Mesothelial cell of epicardium (in vitro differentiated cells): Measurements from ENCODE around the gene TANK. TPM values are rescaled to one million over a fixed set of nuclear protein-coding genes. Genes with fewer than 3 reads are reported as not detected.

ENCODE experiments used
- DNase-seq, 2 experiments: peaks; one replicate each; pipeline ENCODE4 v3.0.0; 2021; ENCODE audit warnings: low spot score in 2 of 2; ENCODE audit not compliant: unreplicated experiment in 2 of 2
- H3K27ac Mint-ChIP-seq: 2 replicates; pipeline ENCODE4 v1.8.0; 2021; ENCODE audit warnings: mixed read lengths
- H3K27me3 Mint-ChIP-seq: 2 replicates; pipeline ENCODE4 v1.8.0; 2021; ENCODE audit warnings: low read depth, mixed read lengths
- H3K36me3 Mint-ChIP-seq: 2 replicates; pipeline ENCODE4 v1.8.0; 2021; ENCODE audit warnings: mixed read lengths
- H3K4me1 Mint-ChIP-seq: 2 replicates; pipeline ENCODE4 v1.8.0; 2021; ENCODE audit warnings: mixed read lengths
- H3K4me3 Mint-ChIP-seq: 2 replicates; pipeline ENCODE4 v1.8.0; 2021; ENCODE audit warnings: mild to moderate bottlenecking, moderate library complexity, mixed read lengths
- H3K9me3 Mint-ChIP-seq: 2 replicates; pipeline ENCODE4 v1.8.0; 2021; ENCODE audit warnings: mixed read lengths
- CTCF ChIP-seq: fragments of 200-600 bp; sonication (generic); IDR thresholded peaks from one replicate; pipeline ENCODE4 v1.5.0; 2021; ENCODE audit warnings: antibody characterized with exemption; ENCODE audit not compliant: unreplicated experiment
- total RNA-seq: library from RNA; stranded (reverse); gene quantifications from 3 replicates; pipeline ENCODE4 v1.2.1, GENCODE V29; 2021

Gene TANK
- total RNA-seq, 1 donor from 2014 or later: 59.0 TPM

GRCh38 chr2:161165266-161165665 is 5.0 kb downstream of the TANK start:
- H3K27ac Mint-ChIP-seq: no peak overlapping the region
- H3K4me3 Mint-ChIP-seq: no peak overlapping the region

GRCh38 chr2:161165811-161166210 is 5.6 kb downstream of the TANK start:
- DNase-seq: no peak
- peaks cover 26% of the 10 kb centered on the region for H3K4me1 Mint-ChIP-seq
- H3K27ac Mint-ChIP-seq: no peak overlapping the region
- no peaks in the 10 kb centered on the region for H3K27me3 Mint-ChIP-seq
- H3K36me3 Mint-ChIP-seq: peaks cover 11% of the 10 kb centered on the region
- no peak for TF ChIP-seq CTCF
- H3K4me3 Mint-ChIP-seq: no peak overlapping the region
- H3K9me3 Mint-ChIP-seq: no peaks in the 10 kb centered on the region

More at GRCh38 chr2:161165266-161165665, 5.0 kb downstream of the TANK start:
- Mint-ChIP-seq H3K4me1 (peaks cover 24% of the 10 kb centered on the region), H3K27me3 (no peaks in the 10 kb centered on the region), H3K9me3 (no peaks in the 10 kb centered on the region), H3K36me3 (peaks cover 11% of the 10 kb centered on the region)
- no peak for TF ChIP-seq CTCF
- DNase-seq: no peak

GRCh38 chr2:161166538-161167409 is 6.5 kb downstream of the TANK start:
- Mint-ChIP-seq H3K36me3 (peaks cover 13% of the 10 kb centered on the region), H3K9me3 (no peaks in the 10 kb centered on the region), H3K27me3 (no peaks in the 10 kb centered on the region), H3K27ac (no peak overlapping the region), H3K4me3 (no peak overlapping the region), H3K4me1 (peaks cover 23% of the 10 kb centered on the region)
- DNase-seq: no peak
- no peak for TF ChIP-seq CTCF

- no peak overlapping the region for H3K27ac Mint-ChIP-seq
- no peak overlapping the region for H3K4me3 Mint-ChIP-seq
- peaks cover 22% of the 10 kb centered on the region for H3K36me3 Mint-ChIP-seq
- H3K9me3 Mint-ChIP-seq: no peaks in the 10 kb centered on the region
- DNase-seq: no peak
- no peaks in the 10 kb centered on the region for H3K27me3 Mint-ChIP-seq
- H3K4me1 Mint-ChIP-seq: peaks cover 9% of the 10 kb centered on the region
- no peak for TF ChIP-seq CTCF
Measured at GRCh38 chr2:161169335-161169734, 9.1 kb downstream of the TANK start.

- H3K4me3 Mint-ChIP-seq: no peak overlapping the region
- H3K4me1 Mint-ChIP-seq: peaks cover 13% of the 10 kb centered on the region
- H3K9me3 Mint-ChIP-seq: no peaks in the 10 kb centered on the region
- no peak for DNase-seq
- no peak for TF ChIP-seq CTCF
- H3K27ac Mint-ChIP-seq: no peak overlapping the region
- H3K36me3 Mint-ChIP-seq: peaks cover 22% of the 10 kb centered on the region
- H3K27me3 Mint-ChIP-seq: no peaks in the 10 kb centered on the region
Measured at GRCh38 chr2:161170377-161170776, 10.1 kb downstream of the TANK start.
